Measurements from ENCODE around the gene PCDHGB3.

- no peak for TF ChIP-seq USF2 (CRISPR knock-in tag; IDR thresholded peaks at IDR 0.05)
- TF ChIP-seq CTCF (IDR thresholded peaks at IDR 0.05) = no peak
Measured at GRCh38 chr5:141345327-141345726, 24.7 kb upstream of the PCDHGB3 start.

Measured in WTC11 (cell line).